GM19452 (cell line): ENCODE results near the gene OR4D10.
A peak's percentile ranks its signal among the peaks of the same experiment; 100 is the strongest.
"Not testable (repeated sequence)": the region's sequence is repeated elsewhere in the genome, so short reads cannot be mapped to it uniquely, and the experiment has no call there.

Experiments used
- ATAC-seq: cut with Tn5 transposase; IDR thresholded peaks from one replicate; pipeline ENCODE4 v1.9.1; 2021; ENCODE audit not compliant: unreplicated experiment

Gene OR4D10

GRCh38 chr11:59473015-59473414, at the start of gene OR4D10:
OR4D10 (plus strand) TSS chr11:59473315; CDS start chr11:59477430, 4,115 bp downstream.
- no peak for ATAC-seq

GRCh38 chr11:59423835-59424234, 49.3 kb upstream of the OR4D10 start:
- no peak for ATAC-seq

- no peak for ATAC-seq
Measured at GRCh38 chr11:59425131-59425530, 48.0 kb upstream of the OR4D10 start.

- no peak for ATAC-seq
Measured at GRCh38 chr11:59426361-59427067, 46.6 kb upstream of the OR4D10 start, which contains the start of gene OR5A2. OR5A2 (minus strand) TSS chr11:59426413; CDS start chr11:59422953, 3,460 bp downstream.

GRCh38 chr11:59427068-59427382, 46.1 kb upstream of the OR4D10 start:
- ATAC-seq, result no peak

GRCh38 chr11:59429924-59430516, 43.1 kb upstream of the OR4D10 start:
- peak; percentile 81 for ATAC-seq

GRCh38 chr11:59436169-59436568, 36.9 kb upstream of the OR4D10 start, which contains the start of gene OR5A1:
OR5A1 (plus strand) TSS chr11:59436469; CDS start chr11:59443169, 6,700 bp downstream.
- no peak for ATAC-seq

GRCh38 chr11:59437770-59438169, 35.3 kb upstream of the OR4D10 start:
- no peak for ATAC-seq

- ATAC-seq, result not testable (repeated sequence)
Measured at GRCh38 chr11:59445624-59446023, 27.5 kb upstream of the OR4D10 start.

- ATAC-seq, result no peak
Measured at GRCh38 chr11:59448484-59448883, 24.6 kb upstream of the OR4D10 start.

- ATAC-seq, result no peak
Measured at GRCh38 chr11:59456661-59457060, 16.5 kb upstream of the OR4D10 start, which contains the start of gene OR4D6. OR4D6 (plus strand) TSS chr11:59456961; CDS start chr11:59456961, 0 bp downstream.

- ATAC-seq, result no peak
Measured at GRCh38 chr11:59459916-59460315, 13.2 kb upstream of the OR4D10 start.

GRCh38 chr11:59463190-59463641, 9.9 kb upstream of the OR4D10 start:
- no peak for ATAC-seq

- no peak for ATAC-seq
Measured at GRCh38 chr11:59475176-59475575, 2.1 kb downstream of the OR4D10 start.

GRCh38 chr11:59479906-59480305, 6.8 kb downstream of the OR4D10 start:
- no peak for ATAC-seq

GRCh38 chr11:59480359-59480758, 7.2 kb downstream of the OR4D10 start:
- ATAC-seq, result no peak

GRCh38 chr11:59501931-59502330, 28.8 kb downstream of the OR4D10 start:
- no peak for ATAC-seq

GRCh38 chr11:59503276-59503675, 30.2 kb downstream of the OR4D10 start, which contains the start of gene OR4D11:
OR4D11 (plus strand) TSS chr11:59503576; CDS start chr11:59503576, 0 bp downstream.
- no peak for ATAC-seq

GRCh38 chr11:59510941-59511589, 38.0 kb downstream of the OR4D10 start, which contains the start of gene OR4D9:
OR4D9 (plus strand) TSS chr11:59511539; CDS start chr11:59514913, 3,374 bp downstream.
- ATAC-seq, result no peak

GRCh38 chr11:59511675-59512074, 38.6 kb downstream of the OR4D10 start:
- ATAC-seq, result no peak

- not testable (repeated sequence) for ATAC-seq
Measured at GRCh38 chr11:59520139-59520538, 47.0 kb downstream of the OR4D10 start.

GRCh38 chr11:59520741-59521140, 47.6 kb downstream of the OR4D10 start:
- no peak for ATAC-seq
